Measurements from ENCODE around the gene SMARCC2. TPM values are rescaled to one million over a fixed set of nuclear protein-coding genes. Genes with fewer than 3 reads are reported as not detected.

Gene SMARCC2
- total and polyA plus RNA-seq, 2 of the 13 experiments (the other 11 are each of a cell fraction or from before 2014, with no cell fraction given), result 21.3 to 24.1 TPM

- TF ChIP-seq, protein P1, sequence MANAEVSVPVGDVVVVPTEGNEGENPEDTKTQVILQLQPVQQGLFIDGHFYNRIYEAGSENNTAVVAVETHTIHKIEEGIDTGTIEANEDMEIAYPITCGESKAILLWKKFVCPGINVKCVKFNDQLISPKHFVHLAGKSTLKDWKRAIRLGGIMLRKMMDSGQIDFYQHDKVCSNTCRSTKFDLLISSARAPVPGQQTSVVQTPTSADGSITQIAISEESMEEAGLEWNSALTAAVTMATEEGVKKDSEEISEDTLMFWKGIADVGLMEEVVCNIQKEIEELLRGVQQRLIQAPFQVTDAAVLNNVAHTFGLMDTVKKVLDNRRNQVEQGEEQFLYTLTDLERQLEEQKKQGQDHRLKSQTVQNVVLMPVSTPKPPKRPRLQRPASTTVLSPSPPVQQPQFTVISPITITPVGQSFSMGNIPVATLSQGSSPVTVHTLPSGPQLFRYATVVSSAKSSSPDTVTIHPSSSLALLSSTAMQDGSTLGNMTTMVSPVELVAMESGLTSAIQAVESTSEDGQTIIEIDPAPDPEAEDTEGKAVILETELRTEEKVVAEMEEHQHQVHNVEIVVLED (CRISPR knock-in tag; IDR thresholded peaks at IDR 0.05; ENCODE audit: borderline replicate concordance), result peak; percentile 40; the same call in 1 of the 2 replicates
- TF ChIP-seq ZNF160 (CRISPR knock-in tag; IDR thresholded peaks at IDR 0.05) (peak; percentile 83; the same call in 1 of the 2 replicates), AFF4 (CRISPR knock-in tag; IDR thresholded peaks at IDR 0.05) (peak; percentile 88), PITX1 (CRISPR knock-in tag; IDR thresholded peaks at IDR 0.05) (no peak), CAMTA2 (CRISPR knock-in tag; IDR thresholded peaks at IDR 0.05; ENCODE audit: borderline replicate concordance) (no peak), ZSCAN9 (CRISPR knock-in tag; IDR thresholded peaks at IDR 0.05; ENCODE audit: borderline replicate concordance) (0 out of 2 replicates have a peak, but pooled peaks have one; percentile 74), ZNF616 (CRISPR knock-in tag; IDR thresholded peaks at IDR 0.05; ENCODE audit: low read depth) (0 out of 2 replicates have a peak, but pooled peaks have one; percentile 36), ZNF781 (CRISPR knock-in tag; IDR thresholded peaks at IDR 0.05; ENCODE audit: borderline replicate concordance, not compliant biosample characterization) (no peak), MATR3 (CRISPR knock-in tag; IDR thresholded peaks at IDR 0.05) (no peak), NONO (IDR thresholded peaks at IDR 0.05) (no peak), NONO (CRISPR knock-in tag; conservative IDR thresholded peaks at IDR 0.05) (0 out of 2 replicates have a peak, but pooled peaks have one; percentile 42), SSRP1 (CRISPR knock-in tag; IDR thresholded peaks at IDR 0.05) (peak; percentile 88; the same call in 1 of the 2 replicates), TEF (CRISPR knock-in tag; IDR thresholded peaks at IDR 0.05) (peak; percentile 81), ZNF841 (CRISPR knock-in tag; IDR thresholded peaks at IDR 0.05; ENCODE audit: borderline replicate concordance) (no peak), TOPORS (CRISPR knock-in tag; IDR thresholded peaks at IDR 0.05) (0 out of 2 replicates have a peak, but pooled peaks have one; percentile 43), TEAD3 (CRISPR knock-in tag; optimal IDR thresholded peaks at IDR 0.05; ENCODE audit: borderline replicate concordance) (no peak), MEIS1 (CRISPR knock-in tag; IDR thresholded peaks at IDR 0.05; ENCODE audit: borderline replicate concordance) (no peak; the same call in none of the 2 replicates)
- TF ChIP-seq, protein P2, sequence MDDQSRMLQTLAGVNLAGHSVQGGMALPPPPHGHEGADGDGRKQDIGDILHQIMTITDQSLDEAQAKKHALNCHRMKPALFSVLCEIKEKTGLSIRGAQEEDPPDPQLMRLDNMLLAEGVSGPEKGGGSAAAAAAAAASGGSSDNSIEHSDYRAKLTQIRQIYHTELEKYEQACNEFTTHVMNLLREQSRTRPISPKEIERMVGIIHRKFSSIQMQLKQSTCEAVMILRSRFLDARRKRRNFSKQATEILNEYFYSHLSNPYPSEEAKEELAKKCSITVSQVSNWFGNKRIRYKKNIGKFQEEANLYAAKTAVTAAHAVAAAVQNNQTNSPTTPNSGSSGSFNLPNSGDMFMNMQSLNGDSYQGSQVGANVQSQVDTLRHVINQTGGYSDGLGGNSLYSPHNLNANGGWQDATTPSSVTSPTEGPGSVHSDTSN (CRISPR knock-in tag; IDR thresholded peaks at IDR 0.05; ENCODE audit: borderline replicate concordance), result no peak
- TF ChIP-seq, protein P3, sequence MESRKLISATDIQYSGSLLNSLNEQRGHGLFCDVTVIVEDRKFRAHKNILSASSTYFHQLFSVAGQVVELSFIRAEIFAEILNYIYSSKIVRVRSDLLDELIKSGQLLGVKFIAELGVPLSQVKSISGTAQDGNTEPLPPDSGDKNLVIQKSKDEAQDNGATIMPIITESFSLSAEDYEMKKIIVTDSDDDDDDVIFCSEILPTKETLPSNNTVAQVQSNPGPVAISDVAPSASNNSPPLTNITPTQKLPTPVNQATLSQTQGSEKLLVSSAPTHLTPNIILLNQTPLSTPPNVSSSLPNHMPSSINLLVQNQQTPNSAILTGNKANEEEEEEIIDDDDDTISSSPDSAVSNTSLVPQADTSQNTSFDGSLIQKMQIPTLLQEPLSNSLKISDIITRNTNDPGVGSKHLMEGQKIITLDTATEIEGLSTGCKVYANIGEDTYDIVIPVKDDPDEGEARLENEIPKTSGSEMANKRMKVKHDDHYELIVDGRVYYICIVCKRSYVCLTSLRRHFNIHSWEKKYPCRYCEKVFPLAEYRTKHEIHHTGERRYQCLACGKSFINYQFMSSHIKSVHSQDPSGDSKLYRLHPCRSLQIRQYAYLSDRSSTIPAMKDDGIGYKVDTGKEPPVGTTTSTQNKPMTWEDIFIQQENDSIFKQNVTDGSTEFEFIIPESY (CRISPR knock-in tag; IDR thresholded peaks at IDR 0.05), result no peak
Measured at GRCh38 chr12:56116267-56117081, 72.8 kb downstream of the SMARCC2 start, which contains the start of gene RPL41 (continued).
